HL-60 (cell line): ENCODE data around the gene KMT5C.

Experiments used
- GABPA ChIP-seq: IDR thresholded peaks from 2 replicates; pipeline ENCODE4 v1.6.1; 2012; ENCODE audit warnings: low read depth
- POLR2AphosphoS5 ChIP-seq: IDR thresholded peaks from 2 replicates; pipeline ENCODE4 v1.6.1; 2012; ENCODE audit warnings: low read depth
- TF ChIP-seq, protein P1 (sequence below): IDR thresholded peaks from one replicate; pipeline ENCODE4 v1.5.1; 2011; ENCODE audit warnings: low read length, control low read depth, inconsistent platforms; ENCODE audit not compliant: insufficient read depth
- TF ChIP-seq, protein P2 (sequence below): IDR thresholded peaks from 2 replicates; pipeline ENCODE4 v1.6.1; 2012; ENCODE audit warnings: low read depth; ENCODE audit not compliant: insufficient replicate concordance

DNA sequence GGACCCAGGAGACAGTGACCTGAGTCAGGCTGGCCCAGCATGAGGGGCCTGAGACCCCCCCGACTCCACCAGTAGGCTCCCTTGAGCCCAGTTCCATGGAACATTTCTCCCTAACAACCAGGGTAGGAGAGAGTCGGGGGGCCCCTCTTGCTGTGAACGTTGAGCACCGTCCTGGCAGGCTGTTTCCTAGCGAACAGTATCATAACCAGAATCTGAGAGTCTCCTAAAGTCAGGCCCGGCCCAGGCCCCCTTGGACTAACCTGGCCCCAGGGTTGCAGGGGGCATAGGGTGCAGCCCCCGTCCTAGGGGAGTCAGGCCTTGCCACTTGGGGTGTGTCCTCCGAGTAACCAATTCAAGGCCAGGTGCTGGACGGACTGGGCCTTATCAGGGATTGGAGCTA, 28.3 kb upstream of the KMT5C start:
- TF ChIP-seq, protein P1, sequence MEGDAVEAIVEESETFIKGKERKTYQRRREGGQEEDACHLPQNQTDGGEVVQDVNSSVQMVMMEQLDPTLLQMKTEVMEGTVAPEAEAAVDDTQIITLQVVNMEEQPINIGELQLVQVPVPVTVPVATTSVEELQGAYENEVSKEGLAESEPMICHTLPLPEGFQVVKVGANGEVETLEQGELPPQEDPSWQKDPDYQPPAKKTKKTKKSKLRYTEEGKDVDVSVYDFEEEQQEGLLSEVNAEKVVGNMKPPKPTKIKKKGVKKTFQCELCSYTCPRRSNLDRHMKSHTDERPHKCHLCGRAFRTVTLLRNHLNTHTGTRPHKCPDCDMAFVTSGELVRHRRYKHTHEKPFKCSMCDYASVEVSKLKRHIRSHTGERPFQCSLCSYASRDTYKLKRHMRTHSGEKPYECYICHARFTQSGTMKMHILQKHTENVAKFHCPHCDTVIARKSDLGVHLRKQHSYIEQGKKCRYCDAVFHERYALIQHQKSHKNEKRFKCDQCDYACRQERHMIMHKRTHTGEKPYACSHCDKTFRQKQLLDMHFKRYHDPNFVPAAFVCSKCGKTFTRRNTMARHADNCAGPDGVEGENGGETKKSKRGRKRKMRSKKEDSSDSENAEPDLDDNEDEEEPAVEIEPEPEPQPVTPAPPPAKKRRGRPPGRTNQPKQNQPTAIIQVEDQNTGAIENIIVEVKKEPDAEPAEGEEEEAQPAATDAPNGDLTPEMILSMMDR, result no peak
- TF ChIP-seq GABPA, result no peak
- TF ChIP-seq, protein P2, sequence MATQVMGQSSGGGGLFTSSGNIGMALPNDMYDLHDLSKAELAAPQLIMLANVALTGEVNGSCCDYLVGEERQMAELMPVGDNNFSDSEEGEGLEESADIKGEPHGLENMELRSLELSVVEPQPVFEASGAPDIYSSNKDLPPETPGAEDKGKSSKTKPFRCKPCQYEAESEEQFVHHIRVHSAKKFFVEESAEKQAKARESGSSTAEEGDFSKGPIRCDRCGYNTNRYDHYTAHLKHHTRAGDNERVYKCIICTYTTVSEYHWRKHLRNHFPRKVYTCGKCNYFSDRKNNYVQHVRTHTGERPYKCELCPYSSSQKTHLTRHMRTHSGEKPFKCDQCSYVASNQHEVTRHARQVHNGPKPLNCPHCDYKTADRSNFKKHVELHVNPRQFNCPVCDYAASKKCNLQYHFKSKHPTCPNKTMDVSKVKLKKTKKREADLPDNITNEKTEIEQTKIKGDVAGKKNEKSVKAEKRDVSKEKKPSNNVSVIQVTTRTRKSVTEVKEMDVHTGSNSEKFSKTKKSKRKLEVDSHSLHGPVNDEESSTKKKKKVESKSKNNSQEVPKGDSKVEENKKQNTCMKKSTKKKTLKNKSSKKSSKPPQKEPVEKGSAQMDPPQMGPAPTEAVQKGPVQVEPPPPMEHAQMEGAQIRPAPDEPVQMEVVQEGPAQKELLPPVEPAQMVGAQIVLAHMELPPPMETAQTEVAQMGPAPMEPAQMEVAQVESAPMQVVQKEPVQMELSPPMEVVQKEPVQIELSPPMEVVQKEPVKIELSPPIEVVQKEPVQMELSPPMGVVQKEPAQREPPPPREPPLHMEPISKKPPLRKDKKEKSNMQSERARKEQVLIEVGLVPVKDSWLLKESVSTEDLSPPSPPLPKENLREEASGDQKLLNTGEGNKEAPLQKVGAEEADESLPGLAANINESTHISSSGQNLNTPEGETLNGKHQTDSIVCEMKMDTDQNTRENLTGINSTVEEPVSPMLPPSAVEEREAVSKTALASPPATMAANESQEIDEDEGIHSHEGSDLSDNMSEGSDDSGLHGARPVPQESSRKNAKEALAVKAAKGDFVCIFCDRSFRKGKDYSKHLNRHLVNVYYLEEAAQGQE, result no peak
- no peak for TF ChIP-seq POLR2AphosphoS5
